CD4-positive, alpha-beta T cell treated with Interleukin-4 for 4 hours (primary cell): ENCODE measurements around the gene NOB1.
"Not testable (repeated sequence)": the region's sequence is repeated elsewhere in the genome, so short reads cannot be mapped to it uniquely, and the experiment has no call there.

Source experiments
- DNase-seq: peaks from one replicate; pipeline ENCODE4 v3.0.0-alpha.2; 2020

NOB1 gene

DNA sequence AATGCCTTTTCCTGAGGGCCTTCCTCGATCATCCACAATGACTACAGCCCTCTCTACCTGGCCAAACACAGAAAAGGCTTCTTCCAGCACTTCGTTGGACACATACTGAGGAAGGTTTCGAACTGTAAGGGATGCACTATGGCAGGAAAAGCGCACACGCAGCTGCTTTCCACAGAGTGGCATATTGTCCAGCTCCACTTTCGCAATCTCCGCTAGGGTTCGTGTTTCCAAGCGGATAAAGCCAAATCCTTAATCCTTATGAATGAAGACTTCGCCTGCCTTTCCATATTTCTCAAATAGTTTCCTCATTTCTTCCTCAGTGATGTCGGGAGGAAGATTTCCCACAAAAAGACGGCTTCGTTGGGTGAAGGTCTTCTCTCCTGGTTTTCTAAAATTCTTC, 2.6 kb upstream of the NOB1 start:
- DNase-seq, result not testable (repeated sequence)

DNA sequence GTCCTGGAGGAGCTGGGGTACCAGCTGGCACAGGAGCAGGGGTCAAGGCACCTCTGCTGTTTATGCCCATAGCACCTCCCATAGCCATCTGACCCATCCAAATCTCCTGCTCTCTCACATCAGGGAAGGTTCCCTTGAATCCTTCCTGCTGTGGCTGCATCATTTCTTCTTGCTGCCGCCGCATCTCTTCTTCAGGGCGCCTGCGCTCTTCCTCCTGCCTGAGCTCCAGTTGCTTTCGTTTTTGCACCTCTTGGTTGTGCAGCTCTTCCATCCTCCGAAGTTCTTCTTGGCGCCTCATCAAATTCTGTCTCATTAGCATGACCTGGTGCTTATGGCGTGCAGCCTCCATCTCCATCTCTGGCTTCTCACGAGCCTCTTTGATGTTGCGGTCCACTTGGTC, 2.0 kb upstream of the NOB1 start:
- DNase-seq, result no peak

DNA sequence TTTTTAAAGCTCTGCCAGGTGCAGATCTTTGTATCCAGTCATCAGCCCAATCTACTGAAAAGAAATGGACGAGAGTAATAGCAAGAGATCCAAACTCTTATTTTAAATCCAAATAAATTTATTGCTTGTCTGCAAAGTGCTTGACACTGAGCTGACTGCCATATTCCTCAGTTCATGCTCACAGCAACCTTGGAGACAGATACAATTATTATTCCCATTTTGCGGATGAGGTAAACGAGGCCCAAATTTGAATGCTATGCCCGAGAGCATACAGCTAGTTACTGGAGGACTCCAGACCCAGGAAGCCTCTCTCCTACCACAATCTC, 620 bp downstream of the NOB1 start:
- no peak for DNase-seq

DNA sequence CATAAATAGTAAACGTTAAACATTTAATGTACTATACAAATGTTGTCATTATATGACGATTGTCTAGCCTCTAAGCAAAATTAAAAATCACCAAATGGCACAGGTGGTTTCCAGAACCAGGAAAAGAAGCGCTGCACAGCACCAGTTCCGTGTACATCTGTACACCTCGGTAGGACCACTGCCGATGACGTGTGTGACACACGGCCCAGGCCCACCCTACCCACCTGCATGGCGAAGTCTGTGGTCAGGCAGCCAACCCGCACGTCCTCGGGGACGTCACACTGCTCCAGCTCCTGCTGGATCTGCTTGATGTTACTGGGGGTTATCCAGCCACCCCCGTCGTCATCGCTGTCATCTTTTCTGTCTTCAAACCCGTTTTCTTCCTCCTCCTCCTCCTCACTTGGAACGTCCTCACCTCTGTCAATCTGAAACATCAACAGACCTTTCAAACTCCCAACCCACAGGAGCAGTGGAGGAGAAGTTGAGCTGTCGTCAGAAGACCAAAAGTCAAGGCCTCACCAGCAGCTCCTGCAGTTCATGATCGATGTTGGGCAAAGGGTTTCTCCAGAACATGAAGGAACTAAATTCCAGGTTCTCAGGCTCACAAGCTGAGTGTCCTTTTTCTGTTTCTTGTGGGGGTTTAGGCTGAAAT, 5.9 kb downstream of the NOB1 start:
- no peak for DNase-seq

DNA sequence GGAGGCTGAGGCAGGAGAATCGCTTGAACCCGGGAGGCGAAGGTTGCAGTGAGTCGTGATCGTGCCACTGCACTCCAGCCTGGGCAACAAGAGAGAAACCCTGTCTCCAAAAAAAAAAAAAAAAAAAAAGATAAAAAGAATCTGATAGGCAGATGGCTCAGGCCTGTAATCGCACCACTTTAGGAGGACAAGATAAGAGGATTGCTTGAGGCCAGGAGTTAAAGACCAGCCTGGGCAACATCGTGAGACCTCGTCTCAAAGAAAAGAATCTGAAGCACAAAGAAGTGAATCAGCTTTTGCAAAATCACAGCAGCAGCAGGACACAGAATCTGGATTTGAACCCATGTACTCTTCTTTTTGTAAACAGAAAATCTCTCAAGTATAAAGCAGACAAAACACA, 7.6 kb downstream of the NOB1 start:
- DNase-seq, result no peak

DNA sequence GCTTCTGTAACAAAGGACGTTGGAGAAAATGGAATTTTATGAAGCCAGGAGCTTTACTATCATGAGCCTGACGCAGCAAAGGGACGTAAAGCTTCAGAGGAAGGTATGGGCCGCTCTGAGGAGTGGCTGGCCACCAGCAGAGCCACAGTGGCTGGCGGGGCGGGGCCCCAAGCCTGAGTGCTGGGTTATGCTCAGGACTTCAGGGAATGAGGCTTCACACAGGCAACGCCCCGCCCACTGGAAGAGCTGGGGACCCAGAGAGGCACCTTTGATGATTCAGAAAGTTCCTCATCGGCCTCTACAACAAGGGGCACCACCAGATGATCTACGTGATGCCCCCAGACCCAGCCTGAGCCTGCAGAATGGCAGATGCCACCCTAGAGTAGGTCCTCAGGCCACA, 8.8 kb downstream of the NOB1 start:
- DNase-seq, result no peak

DNA sequence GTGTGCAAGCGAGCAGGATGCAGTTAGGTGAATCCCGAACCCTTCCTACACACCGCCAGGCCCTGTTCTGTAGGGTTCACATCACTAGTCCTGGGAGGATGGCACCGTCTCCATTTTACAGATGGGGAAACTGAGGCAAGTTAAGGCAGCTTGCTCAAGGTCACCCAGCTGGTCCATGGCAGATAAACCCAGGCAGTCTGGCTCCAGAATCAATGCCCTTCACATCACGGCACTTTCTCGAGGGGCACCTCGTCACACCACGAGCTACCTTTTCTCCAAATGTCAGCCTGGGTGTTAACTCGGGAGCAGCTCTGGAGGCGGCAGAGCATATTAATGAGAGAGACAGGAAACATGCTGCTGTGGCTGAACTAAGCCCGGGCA, 9.5 kb downstream of the NOB1 start:
- DNase-seq, result no peak

DNA sequence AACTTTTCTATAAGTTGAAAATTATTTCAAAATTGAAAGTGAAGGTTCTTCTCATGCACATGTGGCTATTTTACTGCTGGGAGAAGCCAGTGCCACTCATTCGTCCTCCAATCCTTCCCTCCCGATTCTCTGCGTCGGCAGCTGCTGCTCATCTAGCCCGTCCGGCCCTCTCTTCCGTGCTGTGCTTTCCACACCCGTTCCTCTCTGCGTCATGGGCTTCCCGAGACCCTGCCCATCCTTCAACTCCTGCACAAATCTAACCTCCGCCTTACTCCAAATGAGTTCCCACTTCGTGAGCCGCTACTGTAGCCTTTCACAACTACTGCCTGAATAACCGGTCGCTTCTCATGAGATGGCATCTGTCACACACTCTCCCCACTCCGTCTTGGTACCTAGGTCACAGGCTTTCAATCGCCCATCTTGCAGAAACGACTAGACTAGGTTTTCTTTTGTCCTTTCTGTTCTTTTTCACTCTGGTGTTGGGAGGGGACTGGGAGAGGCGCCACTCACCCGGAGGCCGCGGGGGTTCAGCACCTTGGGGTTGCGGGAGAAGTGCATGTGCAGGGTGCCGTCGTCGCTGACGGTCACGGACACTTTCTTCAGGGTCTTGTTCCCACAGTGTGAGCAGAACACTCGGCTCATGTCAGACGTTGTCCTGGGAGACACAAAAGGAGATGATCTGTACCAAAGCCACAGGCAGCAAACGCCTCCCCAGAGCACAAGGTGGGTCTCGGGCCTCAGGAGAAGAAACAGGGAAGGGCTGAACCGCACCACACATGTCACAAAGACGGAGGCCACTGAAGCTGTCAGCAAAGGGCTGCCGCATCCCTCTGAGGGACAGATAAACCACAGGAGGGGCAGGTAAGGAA, 10.1 kb downstream of the NOB1 start:
- DNase-seq, result no peak

DNA sequence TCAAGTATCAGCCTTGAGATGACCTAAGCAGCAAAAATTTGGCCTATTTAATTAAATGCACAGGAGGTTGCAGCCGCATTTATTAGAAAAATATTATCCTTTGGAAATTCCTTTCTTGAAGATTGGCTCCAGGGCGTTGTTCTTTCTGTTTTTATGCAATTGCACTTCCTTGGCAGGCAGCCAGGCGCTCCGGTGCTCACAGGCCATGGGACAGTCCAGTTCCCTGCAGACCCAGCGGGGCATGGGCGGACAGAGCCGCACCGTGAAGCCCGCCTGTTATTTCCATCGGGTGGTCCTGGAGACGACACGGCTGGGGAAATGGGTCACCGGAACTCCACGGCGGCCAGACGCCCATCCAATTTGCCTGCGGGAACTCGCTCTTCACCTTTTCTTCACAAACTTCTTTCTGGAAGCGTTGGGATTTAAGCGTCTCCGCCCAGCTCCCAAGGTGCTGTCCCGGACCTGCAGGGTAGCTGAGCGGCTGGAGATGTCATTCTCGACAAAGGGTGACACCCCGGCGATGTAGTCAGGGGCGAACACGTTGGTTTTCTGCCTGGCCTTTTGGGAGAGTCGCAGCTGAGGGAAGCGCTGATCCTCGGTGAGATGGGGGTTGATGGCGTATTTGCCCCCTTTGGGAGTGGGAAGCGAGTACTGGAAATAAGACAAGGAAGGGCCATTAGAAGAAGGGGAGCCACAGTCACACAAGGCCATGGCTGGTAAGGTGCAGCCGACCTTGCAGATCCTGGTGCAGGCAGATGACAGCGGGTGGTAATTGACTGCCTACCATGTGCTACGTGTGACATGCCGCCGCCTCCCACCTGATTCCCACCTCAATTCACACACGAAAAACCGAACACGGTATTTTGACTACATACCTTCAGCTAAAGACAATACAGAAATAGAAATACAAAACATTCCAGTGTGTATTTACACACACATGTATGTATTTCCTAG, 12.5 kb downstream of the NOB1 start:
- no peak for DNase-seq

DNA sequence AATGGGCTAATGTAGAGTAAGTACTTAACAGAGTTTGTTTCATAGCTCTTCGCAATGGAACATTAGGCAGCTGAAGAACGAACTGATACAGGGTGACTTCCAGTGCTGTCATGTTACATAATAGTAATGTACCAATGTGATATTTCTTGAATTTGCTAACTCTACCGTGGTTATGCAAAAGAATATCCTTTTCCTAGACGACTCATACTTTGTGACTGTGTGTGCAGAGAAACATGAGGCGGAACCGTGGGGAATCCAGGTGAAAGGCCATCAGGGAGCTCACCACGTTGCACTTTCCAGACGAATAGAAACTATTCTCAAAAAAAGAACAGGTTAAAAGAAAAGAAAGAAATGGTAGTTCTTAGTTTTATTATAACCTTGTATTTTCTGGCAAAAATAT, 13.2 kb downstream of the NOB1 start:
- DNase-seq, result no peak

DNA sequence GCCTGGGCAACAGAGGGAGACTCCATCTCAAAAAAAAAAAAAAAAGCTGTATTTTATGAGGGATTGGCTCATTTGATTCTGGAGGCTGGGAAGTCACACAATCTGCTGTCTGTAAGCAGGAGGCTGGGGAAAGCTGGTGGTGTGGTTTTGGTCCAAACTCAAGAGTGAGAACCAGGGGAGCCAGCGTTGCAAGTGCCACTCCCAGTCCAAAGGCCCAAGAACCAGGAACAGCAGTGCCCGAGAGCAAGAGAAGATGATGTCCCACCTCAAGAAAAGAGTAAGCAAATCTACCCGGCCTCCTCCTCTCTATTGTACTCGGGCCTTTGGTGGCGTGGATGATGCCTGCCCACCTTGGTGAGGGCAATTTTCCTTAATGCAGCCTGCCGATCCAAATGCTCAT, 22.6 kb downstream of the NOB1 start:
- no peak for DNase-seq

DNA sequence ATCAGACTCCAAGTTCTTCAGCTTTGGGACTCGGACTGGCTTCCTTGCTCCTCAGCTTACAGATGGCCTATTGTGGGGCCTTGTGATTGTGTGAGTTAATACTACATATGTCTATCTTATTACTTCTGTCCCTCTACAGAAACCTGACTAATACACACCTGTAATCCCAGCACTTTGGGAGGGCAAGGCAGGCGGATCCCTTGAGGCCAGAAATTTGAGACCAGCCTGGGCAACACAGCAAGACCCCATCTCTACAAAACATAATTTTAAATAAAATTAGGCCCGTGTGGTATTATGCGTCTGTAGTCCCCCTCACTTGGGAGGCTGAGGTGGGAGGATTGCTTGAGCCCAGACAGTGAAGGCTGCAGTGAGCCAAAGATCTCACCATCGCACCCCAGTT, 23.4 kb downstream of the NOB1 start:
- not testable (repeated sequence) for DNase-seq

DNA sequence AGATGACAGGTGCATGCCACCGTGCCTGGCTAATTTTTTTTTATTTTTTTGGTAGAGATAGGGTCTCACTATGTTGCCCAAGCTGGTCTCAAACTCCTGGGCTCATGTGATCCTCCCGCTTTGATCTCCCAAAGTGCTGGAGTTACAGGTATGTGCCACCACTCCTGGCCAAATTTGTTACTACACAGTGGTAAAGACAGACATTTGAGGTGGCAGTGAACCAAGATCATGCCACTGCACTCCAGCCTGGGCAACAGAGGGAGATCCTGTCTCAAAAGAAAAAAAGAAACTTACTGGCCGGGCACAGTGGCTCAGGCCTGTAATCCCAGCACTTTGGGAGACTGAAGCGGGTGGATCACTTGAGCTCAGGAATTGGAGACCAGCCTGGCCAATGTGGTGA, 25.7 kb downstream of the NOB1 start:
- DNase-seq, result not testable (repeated sequence)

DNA sequence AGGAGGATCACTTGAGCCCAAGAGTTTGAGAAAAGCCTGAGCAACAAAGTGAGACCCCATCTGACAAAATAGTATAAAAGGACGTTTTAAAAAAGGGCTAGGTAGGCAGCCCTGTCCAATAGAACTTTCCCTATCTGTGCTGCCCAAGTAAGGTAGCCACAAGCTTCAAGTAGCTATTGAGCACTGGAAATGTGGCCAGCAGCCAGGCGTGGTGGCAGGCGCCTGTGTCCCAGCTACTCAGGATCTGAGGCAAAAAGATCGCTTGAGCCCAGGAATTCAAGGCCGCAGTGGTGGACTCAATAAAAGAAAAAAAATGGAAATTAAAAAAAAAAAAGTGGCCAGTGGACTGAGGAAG, 26.8 kb downstream of the NOB1 start:
- no peak for DNase-seq

DNA sequence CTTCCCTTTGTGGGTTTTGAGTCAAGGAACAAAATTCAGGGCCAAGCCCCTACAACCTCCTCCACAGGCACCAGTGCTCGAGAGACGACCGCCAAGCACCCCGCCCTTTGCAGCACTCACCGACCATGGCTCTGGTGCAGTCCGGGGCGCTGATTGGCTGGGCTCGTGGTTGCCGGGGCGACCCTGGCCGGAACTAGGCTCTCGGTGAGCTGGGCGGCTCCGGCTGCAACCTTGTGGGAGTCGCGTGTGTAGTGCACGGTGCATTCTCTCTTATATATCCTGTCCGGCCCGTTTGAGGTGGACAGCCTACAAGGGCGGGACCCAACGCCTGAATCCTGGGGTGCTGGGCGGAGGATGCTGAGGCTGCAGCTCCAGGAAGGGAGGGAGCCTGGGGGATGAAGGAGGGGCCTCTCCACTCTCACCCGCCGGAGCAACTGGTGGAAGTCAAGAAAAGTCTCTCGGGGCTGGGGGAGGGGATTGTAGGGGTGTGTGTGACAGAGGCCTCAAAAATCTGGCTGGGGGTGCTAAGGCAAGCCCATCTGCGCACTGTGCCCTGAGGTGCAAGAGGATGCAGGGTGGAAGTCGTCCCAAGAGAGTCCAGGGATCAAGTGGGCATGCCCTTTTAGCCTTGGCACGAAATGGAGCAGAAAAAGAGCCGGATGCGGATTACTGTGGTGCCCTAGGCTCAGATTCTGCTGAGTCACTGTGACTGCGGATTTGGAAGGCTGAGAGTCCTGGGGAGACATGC, 28.2 kb downstream of the NOB1 start, which contains the start of gene NQO1:
Gene NQO1 (minus strand): TSS at position 248 of the 748 bp plus-strand sequence. CDS start 121 bp downstream, at position 127.
- peak; percentile 88 for DNase-seq

DNA sequence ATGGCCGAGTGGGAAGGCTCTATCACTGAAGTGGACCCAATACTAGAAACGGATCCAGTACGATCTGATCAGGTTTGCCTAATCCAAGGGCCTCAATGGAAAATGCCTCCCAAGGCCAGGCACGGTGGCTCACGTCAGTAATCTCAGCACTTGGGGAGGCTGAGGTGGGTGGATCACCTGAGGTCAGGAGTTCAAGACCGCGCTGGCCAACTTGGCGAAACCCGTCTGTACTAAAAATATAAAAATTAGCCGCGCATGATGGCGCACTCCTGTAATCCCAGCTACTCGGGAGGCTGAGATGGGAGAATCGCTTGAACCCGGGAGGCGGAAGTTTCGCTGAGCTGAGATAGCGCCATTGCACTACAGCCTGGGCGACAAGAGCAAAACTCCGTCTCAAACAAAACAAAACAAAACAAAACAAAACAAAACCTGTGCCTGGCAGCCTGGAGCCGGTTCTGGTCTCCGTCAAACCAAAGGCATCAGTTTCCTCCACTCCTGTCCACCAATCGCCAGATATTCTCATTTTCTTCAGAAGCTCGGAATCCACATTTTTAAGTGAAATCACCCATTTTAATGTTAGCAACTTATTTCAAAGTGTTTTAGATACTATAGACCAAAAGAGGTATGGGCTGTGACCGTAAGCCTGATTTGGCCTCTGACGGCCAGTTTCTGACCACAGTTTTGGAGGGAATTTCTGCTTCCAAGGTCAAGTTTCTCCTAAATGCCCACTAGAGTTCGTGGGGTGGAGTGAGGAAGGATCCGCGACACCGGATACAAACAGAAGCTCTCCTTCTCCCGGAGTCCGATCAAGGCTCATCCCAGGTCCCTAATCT, 29.0 kb downstream of the NOB1 start:
- DNase-seq, result no peak

DNA sequence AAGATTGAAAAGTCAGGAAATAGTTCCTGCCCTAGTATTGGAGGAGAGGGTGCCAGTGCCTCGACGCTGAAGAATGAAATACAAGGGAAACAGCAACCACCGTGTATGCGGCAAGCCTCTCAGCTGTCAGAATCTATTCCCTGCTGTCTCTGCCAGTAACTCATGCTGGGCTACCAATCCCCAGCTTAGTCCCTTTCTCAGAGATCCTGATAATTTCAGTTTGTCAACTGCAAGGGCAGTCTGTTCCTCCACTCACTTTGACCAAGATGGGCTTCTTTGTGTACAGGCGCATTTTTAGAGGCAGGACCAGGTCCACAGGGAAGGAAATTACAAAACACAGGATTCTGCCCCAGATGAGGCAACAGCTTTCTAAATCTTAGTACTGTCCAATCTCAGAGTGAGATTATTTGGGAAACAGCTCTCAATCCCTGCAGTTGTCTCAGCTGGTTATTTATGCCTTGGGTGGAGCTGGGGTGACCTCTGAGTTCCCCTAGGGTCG, 29.7 kb downstream of the NOB1 start:
- no peak for DNase-seq

DNA sequence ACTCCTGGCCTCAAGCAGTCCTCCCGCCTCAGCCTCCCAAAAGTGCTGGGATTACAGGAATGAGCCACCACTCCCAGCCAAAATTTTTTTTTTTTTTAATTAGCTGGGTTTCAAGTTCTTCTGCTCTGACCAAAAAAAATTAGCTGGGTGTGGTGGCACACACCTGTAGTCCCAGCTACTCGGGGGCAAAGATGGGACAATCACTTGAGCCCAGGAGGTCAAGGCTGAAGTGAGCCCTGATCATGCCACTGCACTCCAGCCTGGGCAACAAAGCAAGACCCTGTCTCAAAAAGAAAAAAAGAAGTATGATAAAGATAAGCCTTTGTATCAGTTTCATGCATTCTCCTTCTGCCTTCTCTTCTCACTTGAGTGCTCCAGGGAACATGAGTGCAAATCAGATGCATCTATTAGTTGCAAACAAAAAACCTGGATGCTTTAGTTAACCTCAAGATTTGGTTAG, 30.3 kb downstream of the NOB1 start:
- no peak for DNase-seq

DNA sequence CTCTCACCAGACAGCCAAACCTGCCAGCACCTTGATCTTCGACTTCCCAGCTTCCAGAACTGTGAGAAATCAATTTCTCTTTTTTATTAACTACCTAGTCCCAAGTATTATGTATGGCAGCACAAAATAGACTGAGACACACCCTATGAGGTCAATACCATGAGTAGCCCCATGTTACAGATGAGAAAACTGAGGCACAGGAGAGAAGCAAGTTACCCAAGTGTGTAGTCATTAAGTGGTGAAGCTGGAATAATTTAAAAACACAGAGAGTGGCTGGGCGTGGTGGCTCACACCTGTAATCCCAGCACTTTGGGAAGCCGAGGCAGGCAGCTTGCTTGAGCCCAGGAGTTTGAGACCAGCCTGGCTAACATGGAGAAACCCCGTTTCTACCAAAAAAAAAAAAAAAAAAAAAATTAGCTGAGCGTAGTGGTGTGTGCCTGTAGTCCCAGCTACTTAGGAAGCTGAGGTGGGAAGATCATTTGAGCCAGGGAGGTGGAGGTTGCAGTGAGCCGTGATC, 33.2 kb downstream of the NOB1 start:
- DNase-seq, result no peak

DNA sequence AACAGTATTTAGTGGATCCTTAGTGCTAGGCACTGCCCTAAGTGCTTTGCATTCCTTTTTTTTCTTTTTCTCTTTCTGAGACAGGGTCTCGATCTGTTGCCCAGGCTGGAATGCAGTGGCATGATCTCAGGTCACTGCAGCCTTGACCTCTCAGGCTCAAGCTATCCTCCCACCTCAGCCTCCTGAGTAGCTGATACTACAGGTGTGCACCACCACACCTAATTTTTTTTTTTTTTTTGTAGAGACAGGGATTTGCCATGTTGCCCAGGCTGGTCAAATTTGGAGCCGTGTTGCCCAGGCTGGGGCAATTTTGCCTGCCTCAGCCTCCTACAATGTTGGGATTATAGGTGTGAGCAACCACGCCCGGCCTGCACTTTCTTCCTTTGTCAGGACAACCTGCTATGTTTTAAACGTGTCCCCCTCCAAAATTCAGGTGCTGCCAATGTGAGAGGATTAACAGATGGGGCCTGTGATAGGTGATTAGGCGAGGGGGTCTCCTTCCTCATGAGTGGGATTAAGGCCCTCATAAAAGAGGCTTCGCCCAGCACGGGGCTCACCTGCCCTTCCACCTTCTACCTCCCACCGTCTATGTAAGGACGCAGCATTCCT, 33.8 kb downstream of the NOB1 start:
- DNase-seq, result no peak
